Naive B cell (primary cell): ENCODE data around the gene EEF2. TPM values are rescaled to one million over a fixed set of nuclear protein-coding genes. Genes with fewer than 3 reads are reported as not detected.

Source experiments
- ATAC-seq, 2 donors: fragments of 150-1000 bp; cut with Tn5 transposase; 2 replicates each; pipeline ENCODE4 v1.10.0; 2021; ENCODE audit warnings: low read depth in 2 of 2, mild to moderate bottlenecking in 2 of 2, moderate library complexity in 2 of 2
- DNase-seq: peaks from one replicate; pipeline ENCODE4 v3.0.0; 2022
- H3K27ac Mint-ChIP-seq, 6 donors: one replicate each; pipeline ENCODE4 v1.8.0; 2020 to 2022; ENCODE audit warnings: mild to moderate bottlenecking in 6 of 6, mixed read lengths in 6 of 6, moderate library complexity in 5 of 6, inconsistent platforms in 2 of 6
- H3K27me3 Mint-ChIP-seq, 3 donors: one replicate each; pipeline ENCODE4 v1.8.0; 2021 to 2022; ENCODE audit warnings: mixed read lengths in 3 of 3, mild to moderate bottlenecking in 1 of 3
- H3K36me3 Mint-ChIP-seq, 2 donors: one replicate each; pipeline ENCODE4 v1.8.0; 2020 to 2022; ENCODE audit warnings: mixed read lengths in 2 of 2, inconsistent platforms in 1 of 2, mild to moderate bottlenecking in 1 of 2
- H3K4me1 Mint-ChIP-seq, 3 donors: one replicate each; pipeline ENCODE4 v1.8.0; 2020 to 2022; ENCODE audit warnings: mixed read lengths in 3 of 3, inconsistent platforms in 1 of 3, mild to moderate bottlenecking in 1 of 3, moderate library complexity in 1 of 3
- H3K4me3 Mint-ChIP-seq, 8 donors: one replicate each; pipeline ENCODE4 v1.8.0; 2020 to 2022; ENCODE audit warnings: mild to moderate bottlenecking in 8 of 8, mixed read lengths in 8 of 8, moderate library complexity in 8 of 8, inconsistent platforms in 2 of 8
- H3K9me3 Mint-ChIP-seq, 7 donors: one replicate each; pipeline ENCODE4 v1.8.0; 2020 to 2022; ENCODE audit warnings: mixed read lengths in 7 of 7, mild to moderate bottlenecking in 5 of 7, inconsistent platforms in 2 of 7, moderate library complexity in 1 of 7
- polyA plus RNA-seq, 6 donors: library from polyadenylated mRNA; unstranded; fragments of 300-500 nt; fragmentation: Illumina TruSeq; gene quantifications; one replicate each; pipeline ENCODE4 v1.2.3, GENCODE V29; 2021; ENCODE audit warnings: low read depth in 6 of 6

EEF2 gene
- 100 to 1,000 TPM; 315 to 696 (median 594) TPM for polyA plus RNA-seq

DNA sequence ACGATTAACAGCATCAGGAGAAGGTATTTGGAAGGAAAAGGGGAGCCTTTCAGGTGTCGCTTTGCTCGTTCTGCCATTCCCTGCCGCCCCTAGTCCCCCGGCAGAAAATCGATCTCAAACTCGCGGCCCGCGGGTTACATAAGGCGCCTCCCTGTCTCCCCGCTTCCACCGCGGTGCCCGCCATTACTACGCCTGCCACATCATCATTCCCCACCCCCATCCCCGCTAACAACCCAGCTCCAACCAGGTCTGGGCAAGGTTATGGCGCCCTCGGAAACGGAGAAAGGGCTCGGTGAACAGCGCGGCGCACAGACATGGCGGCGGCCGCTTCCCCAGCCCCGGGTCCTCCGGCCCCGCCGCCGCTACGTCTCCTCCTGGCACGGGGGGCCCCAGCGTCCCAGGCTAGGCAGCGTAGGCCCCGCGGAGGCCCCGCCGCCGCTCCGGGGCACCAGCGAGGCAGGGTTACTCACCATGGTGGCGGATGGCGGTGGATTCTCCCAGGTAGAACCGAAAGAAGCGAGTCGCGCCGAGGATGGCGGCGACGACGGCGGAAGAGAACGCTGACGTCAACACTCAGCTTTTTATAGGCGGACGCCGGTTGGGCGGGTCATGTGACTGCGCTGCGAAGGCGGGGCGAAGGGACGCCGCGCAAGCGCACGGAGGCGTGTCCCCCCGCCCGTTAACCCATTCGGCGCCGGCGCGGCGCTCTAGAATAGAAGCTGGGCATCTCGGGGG, at the start of gene EEF2:
EEF2 (minus strand) TSS at position 556 of the 735 bp plus-strand sequence; CDS start at position 473, 83 bp downstream.
- H3K4me3 Mint-ChIP-seq: peak within 1 kb of the TSS; percentile 83 to 99 (median 98)
- peaks cover 35 to 65% (median 47%) of the 10 kb centered on the region in 3 donors for H3K4me1 Mint-ChIP-seq
- H3K36me3 Mint-ChIP-seq: peaks cover 5 to 8% of the 10 kb centered on the region in 2 donors
- DNase-seq (peak; percentile 91), ATAC-seq (peak; percentile 58 to 59)
- H3K27me3 Mint-ChIP-seq: no peaks in the 10 kb centered on the region
- H3K9me3 Mint-ChIP-seq: peaks cover 0 to 2% (median 0%) of the 10 kb centered on the region in 7 donors
- H3K27ac Mint-ChIP-seq: peak within 1 kb of the TSS; percentile 96 to 99 (median 98)

DNA sequence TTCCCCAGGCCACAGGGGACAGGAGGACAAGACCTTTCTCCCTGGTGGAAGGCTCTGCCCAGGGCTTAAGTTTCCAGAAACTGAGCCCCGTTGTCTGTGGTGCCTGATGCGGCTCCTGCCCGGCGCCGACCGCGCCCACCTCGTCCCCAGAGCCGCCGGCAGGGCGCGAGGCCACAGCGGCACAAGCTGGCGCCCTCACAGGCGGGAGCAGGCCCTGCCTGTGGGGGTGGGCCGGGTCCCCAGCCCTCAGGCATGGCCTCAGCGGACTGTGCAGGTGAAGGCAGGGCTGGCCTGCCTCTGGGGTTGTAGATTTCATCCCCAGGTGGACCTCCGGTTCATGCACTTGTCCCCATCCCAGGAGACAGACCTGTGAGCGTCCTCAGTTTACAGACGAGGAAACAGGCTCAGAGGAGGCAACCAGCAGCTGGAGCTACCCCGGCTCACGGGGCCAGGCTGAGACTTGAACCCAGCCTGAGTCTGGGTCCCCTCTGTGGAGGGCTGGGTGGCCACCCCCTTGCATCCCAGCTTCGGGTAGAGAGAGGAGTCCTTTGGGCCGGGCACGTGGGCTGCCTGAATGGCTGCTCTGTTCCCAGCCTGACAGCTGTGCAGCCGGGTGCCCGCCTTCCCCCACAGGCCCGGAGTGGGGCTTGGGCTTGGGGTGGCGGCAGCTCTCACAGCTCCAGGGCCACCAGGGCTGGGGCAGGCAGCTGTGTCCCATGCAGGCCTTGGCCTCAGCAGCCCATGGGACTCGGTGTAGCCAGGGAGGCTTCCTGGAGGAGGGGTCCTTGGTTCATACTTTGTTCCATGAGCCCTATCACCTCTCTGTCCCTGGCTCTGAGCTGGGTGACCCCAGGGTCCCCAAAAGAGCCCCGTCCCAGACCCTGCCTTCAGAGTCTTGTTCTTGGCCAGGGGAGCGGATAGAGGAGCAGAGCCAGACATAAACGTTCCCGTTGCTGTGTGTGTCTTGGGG, 49.1 kb upstream of the EEF2 start:
- Mint-ChIP-seq H3K27ac (no peak overlapping the region), H3K4me3 (no peak overlapping the region), H3K9me3 (no peaks in the 10 kb centered on the region), H3K27me3 (no peaks in the 10 kb centered on the region), H3K36me3 (no peaks in the 10 kb centered on the region), H3K4me1 (no peaks in the 10 kb centered on the region)
- DNase-seq (no peak), ATAC-seq (no peak)

- no peak for ATAC-seq
- no peak for DNase-seq
- Mint-ChIP-seq H3K4me1 (no peaks in the 10 kb centered on the region), H3K27ac (no peak overlapping the region), H3K27me3 (no peaks in the 10 kb centered on the region), H3K9me3 (no peaks in the 10 kb centered on the region), H3K4me3 (no peak overlapping the region), H3K36me3 (no peaks in the 10 kb centered on the region)
Observed at GRCh38 chr19:4033028-4033956, 48.0 kb upstream of the EEF2 start.

GRCh38 chr19:4032436-4032835, 47.2 kb upstream of the EEF2 start:
- no peak for DNase-seq
- H3K9me3 Mint-ChIP-seq: no peaks in the 10 kb centered on the region
- ATAC-seq: no peak
- H3K4me3 Mint-ChIP-seq: no peak overlapping the region
- no peaks in the 10 kb centered on the region for H3K27me3 Mint-ChIP-seq
- H3K4me1 Mint-ChIP-seq: no peaks in the 10 kb centered on the region
- no peak overlapping the region for H3K27ac Mint-ChIP-seq
- H3K36me3 Mint-ChIP-seq: no peaks in the 10 kb centered on the region

- H3K27me3 Mint-ChIP-seq: no peaks in the 10 kb centered on the region
- peak overlapping the region in 1 of 6 donors; percentile 16 for H3K27ac Mint-ChIP-seq
- DNase-seq (no peak), ATAC-seq (no peak)
- no peaks in the 10 kb centered on the region for H3K9me3 Mint-ChIP-seq
- no peaks in the 10 kb centered on the region for H3K36me3 Mint-ChIP-seq
- no peaks in the 10 kb centered on the region for H3K4me1 Mint-ChIP-seq
- H3K4me3 Mint-ChIP-seq: no peak overlapping the region
Observed at GRCh38 chr19:4031420-4031819, 46.2 kb upstream of the EEF2 start.

- no peaks in the 10 kb centered on the region for H3K4me1 Mint-ChIP-seq
- H3K9me3 Mint-ChIP-seq: no peaks in the 10 kb centered on the region
- H3K27me3 Mint-ChIP-seq: no peaks in the 10 kb centered on the region
- no peaks in the 10 kb centered on the region for H3K36me3 Mint-ChIP-seq
- no peak overlapping the region for H3K27ac Mint-ChIP-seq
- DNase-seq (no peak), ATAC-seq (no peak)
- no peak overlapping the region for H3K4me3 Mint-ChIP-seq
Observed at GRCh38 chr19:4030981-4031380, 45.7 kb upstream of the EEF2 start.

DNA sequence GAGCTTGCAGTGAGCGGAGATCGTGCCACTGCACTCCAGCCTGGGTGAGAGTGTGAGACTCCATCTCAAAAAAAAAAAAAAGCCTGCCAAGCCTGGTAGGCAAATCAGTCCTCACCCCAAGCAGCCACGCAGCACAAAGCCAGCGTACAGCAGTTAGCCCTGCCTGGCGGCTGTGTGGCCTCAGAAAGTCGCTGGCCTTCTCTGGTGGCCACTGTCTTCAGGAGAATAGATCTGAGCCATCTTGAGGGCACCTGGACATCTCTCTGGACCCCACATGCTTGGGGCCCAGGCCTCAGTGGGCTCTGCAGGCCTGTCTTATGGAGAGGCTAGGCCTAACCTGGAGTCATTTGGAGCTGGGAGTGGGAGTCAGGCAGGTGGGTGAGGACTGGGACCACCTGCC, 45.3 kb upstream of the EEF2 start:
- Mint-ChIP-seq H3K27me3 (no peaks in the 10 kb centered on the region), H3K9me3 (no peaks in the 10 kb centered on the region), H3K4me1 (no peaks in the 10 kb centered on the region), H3K27ac (no peak overlapping the region), H3K36me3 (no peaks in the 10 kb centered on the region), H3K4me3 (no peak overlapping the region)
- DNase-seq: no peak
- ATAC-seq: no peak

DNA sequence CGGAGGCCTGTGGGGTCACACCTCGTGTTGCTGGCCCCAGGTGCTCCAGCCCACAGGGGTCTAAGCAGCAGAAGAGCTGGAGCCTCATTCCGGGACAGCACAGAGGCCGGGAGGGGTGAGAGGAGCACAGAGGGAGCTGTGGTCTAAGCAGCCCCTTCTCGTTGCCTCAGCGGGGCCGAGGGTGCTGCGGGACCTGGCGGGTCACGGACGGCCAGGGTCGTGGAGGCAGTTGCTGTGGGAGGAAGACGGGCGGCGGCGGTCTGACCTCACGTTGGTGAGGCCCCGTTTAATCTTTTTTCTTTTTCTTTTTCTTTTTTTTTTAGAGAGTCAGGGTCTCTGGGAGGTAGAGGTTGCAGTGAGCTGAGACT, 44.0 kb upstream of the EEF2 start:
- Mint-ChIP-seq H3K4me3 (no peak overlapping the region), H3K27me3 (no peaks in the 10 kb centered on the region), H3K9me3 (no peaks in the 10 kb centered on the region), H3K27ac (no peak overlapping the region), H3K36me3 (no peaks in the 10 kb centered on the region), H3K4me1 (no peaks in the 10 kb centered on the region)
- ATAC-seq (no peak), DNase-seq (no peak)

DNA sequence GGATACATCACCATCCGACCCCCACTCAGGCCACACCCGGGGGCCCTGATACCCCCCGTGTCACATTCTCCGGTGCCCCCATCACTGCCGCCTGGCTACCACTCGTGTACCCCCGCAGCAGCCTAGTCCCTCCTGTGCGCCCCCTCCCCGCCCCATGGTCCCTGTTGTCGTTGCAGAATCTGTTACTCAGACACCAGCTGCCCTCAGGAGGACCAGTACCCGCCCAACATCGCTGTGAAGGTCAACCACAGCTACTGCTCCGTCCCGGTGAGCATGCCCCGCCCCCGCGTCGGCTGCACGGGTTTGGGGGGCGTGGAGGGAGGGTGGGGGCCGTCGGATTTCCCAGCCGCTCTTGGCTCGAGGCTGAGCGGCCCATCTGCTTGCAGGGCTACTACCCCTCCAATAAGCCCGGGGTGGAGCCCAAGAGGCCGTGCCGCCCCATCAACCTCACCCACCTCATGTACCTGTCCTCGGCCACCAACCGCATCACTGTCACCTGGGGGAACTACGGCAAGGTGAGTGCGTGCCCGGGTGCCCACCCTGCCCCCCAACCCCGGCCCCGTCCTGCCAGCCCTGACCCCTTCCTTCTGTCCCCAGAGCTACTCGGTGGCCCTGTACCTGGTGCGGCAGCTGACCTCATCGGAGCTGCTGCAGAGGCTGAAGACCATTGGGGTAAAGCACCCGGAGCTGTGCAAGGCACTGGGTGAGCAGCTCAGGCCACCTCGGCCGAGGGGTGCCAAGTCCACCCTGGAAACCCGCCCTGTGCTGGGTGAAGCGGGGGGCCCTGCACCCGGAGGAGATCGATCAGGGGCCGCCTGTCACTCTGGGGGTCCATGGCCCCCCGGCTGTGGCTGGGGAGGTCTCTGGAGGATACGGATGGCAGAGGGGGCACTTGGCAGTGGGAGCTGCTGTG, 43.3 kb upstream of the EEF2 start:
- no peak for DNase-seq

DNA sequence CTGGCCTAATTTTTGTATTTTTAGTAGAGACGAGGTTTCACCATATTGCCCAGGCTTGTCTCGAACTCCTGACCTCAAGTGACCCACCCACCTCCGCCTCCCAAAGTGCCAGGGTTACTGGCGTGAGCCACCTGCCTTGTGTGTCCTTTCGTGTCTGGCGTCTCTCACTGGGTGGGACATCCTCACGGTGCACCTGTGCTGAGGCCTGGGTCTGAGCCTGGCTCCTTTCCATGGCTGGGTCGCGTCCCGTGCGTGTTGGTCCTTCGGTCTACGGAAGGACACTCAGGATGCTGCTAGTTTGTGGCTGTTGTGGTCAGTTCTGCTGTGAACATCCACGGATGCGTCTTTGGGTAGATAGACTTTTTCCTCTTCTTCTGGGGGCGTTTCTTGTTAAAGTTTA, 41.9 kb upstream of the EEF2 start:
- peak overlapping the region in 2 of 6 donors; percentile 12 to 50 for H3K27ac Mint-ChIP-seq

More for the DNA sequence above, 43.3 kb upstream of the EEF2 start:
- Mint-ChIP-seq H3K36me3 (no peaks in the 10 kb centered on the region), H3K27me3 (no peaks in the 10 kb centered on the region), H3K4me1 (no peaks in the 10 kb centered on the region), H3K27ac (peak overlapping the region in 2 of 6 donors; percentile 44 to 72), H3K9me3 (no peaks in the 10 kb centered on the region), H3K4me3 (no peak overlapping the region)
- no peak for ATAC-seq

DNA sequence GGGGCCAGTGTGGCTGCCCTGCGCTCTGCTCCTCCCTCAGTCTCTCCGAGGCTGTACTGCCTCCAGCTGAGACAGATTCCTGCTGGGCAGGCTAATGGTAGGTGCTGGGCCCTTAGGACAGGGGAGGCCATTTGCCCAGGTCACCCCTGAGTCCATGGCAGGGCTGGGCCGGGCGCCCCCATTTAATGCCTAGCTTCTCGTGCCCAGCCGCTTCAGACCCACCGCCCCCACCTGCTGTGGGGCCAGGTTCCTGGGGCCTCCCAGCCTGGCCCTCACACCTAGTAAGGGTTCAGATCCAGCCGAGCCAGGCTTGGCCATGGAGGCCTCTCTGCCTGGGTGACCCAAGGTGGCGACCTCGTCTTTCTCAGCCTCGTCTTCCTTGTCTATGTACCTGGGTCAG, 40.1 kb upstream of the EEF2 start:
- Mint-ChIP-seq H3K27ac (no peak overlapping the region), H3K4me3 (no peak overlapping the region), H3K36me3 (peaks cover 0 to 3% of the 10 kb centered on the region in 2 donors), H3K27me3 (no peaks in the 10 kb centered on the region), H3K9me3 (peaks cover 0 to 3% (median 0%) of the 10 kb centered on the region in 7 donors), H3K4me1 (peaks cover 0 to 2% (median 2%) of the 10 kb centered on the region in 3 donors)
- DNase-seq (no peak), ATAC-seq (no peak)

More for the DNA sequence above, 41.9 kb upstream of the EEF2 start:
- H3K36me3 Mint-ChIP-seq: no peaks in the 10 kb centered on the region
- peak overlapping the region in 1 of 8 donors; percentile 3 for H3K4me3 Mint-ChIP-seq
- ATAC-seq (no peak), DNase-seq (no peak)
- peaks cover 0 to 1% (median 0%) of the 10 kb centered on the region in 7 donors for H3K9me3 Mint-ChIP-seq
- H3K4me1 Mint-ChIP-seq: no peaks in the 10 kb centered on the region
- H3K27me3 Mint-ChIP-seq: no peaks in the 10 kb centered on the region
